ENCODE measurements around the gene DSTYK. TPM values are rescaled to one million over a fixed set of nuclear protein-coding genes. Genes with fewer than 3 reads are reported as not detected.

DSTYK gene
- total RNA-seq, 1 donor from 2014 or later: 8.1 TPM

DNA sequence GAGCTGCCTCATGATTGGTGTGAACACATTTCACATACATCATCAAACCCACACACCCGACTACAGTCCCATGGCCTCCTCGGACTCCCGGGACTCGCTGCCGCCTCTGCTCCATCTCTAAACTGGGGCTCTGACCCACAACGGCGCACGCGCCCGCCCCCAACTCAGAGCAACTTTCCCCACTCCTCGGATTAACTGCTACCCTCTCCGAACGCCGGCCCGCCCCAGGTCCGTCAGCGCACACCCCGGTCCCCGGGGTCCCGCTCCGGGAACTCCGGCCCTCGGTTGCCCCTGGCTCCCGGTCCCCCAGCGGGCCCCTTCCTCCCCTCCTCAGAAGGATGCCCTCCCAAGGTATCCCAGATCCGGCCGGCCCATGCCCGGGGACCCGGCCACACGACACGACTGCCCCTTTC, 740 bp downstream of the DSTYK start:
- H3K27ac ChIP-seq: peak overlapping the region; percentile 92
- no peaks in the 10 kb centered on the region for H3K9me3 ChIP-seq
- H3K36me3 ChIP-seq: no peaks in the 10 kb centered on the region
- H3K4me1 ChIP-seq: peaks cover 6 to 8% of the 10 kb centered on the region in 2 donors
- no peaks in the 10 kb centered on the region for H3K27me3 ChIP-seq
- TF ChIP-seq, protein P1, sequence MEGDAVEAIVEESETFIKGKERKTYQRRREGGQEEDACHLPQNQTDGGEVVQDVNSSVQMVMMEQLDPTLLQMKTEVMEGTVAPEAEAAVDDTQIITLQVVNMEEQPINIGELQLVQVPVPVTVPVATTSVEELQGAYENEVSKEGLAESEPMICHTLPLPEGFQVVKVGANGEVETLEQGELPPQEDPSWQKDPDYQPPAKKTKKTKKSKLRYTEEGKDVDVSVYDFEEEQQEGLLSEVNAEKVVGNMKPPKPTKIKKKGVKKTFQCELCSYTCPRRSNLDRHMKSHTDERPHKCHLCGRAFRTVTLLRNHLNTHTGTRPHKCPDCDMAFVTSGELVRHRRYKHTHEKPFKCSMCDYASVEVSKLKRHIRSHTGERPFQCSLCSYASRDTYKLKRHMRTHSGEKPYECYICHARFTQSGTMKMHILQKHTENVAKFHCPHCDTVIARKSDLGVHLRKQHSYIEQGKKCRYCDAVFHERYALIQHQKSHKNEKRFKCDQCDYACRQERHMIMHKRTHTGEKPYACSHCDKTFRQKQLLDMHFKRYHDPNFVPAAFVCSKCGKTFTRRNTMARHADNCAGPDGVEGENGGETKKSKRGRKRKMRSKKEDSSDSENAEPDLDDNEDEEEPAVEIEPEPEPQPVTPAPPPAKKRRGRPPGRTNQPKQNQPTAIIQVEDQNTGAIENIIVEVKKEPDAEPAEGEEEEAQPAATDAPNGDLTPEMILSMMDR (IDR thresholded peaks at IDR 0.05): no peak
- H3K4me3 ChIP-seq: peak overlapping the region; percentile 94 to 98
- intact Hi-C loops (cut with DNase I): loop anchor here (1.0 to 5.0 kb wide), 4 partner anchors 17 to 88 kb away; partner anchors contain the start of gene TMCC2
- DNase-seq (ENCODE audit: low spot score in 2 of 2): no peak

DNA sequence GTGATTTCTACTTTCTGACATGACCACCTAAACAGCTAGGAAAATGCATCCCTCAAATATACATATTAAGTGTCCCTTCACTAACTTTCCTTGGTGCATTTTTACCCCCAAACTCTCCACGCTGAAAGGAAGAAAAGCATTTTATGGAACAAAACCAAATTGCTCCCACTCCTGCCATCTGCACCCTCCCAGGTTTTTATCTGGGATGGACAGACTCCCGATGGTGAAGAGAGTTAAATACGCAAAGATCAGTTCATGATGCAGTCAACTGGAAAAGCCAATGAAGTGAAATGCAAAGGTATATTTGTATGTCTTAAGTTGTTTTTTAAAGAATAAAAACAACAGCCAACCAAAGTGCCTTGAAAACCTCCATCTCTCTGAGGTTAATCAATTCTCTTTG, 2.7 kb downstream of the DSTYK start:
- no peaks in the 10 kb centered on the region for H3K9me3 ChIP-seq
- H3K27me3 ChIP-seq: no peaks in the 10 kb centered on the region
- peaks cover 6 to 8% of the 10 kb centered on the region in 2 donors for H3K4me1 ChIP-seq
- TF ChIP-seq, protein P1 (IDR thresholded peaks at IDR 0.05): no peak
- no peak for DNase-seq (ENCODE audit: low spot score in 2 of 2)
- no peak overlapping the region for H3K27ac ChIP-seq
- no peaks in the 10 kb centered on the region for H3K36me3 ChIP-seq
- intact Hi-C loops (cut with DNase I): no loop called here
- no peak overlapping the region for H3K4me3 ChIP-seq

- peaks cover 3 to 5% of the 10 kb centered on the region in 2 donors for H3K4me1 ChIP-seq
- TF ChIP-seq, protein P1 (IDR thresholded peaks at IDR 0.05): no peak
- H3K27ac ChIP-seq: no peak overlapping the region
- no peak overlapping the region for H3K4me3 ChIP-seq
- intact Hi-C loops (cut with DNase I): no loop called here
- H3K9me3 ChIP-seq: no peaks in the 10 kb centered on the region
- no peak for DNase-seq (ENCODE audit: low spot score in 2 of 2)
- no peaks in the 10 kb centered on the region for H3K36me3 ChIP-seq
- H3K27me3 ChIP-seq: no peaks in the 10 kb centered on the region
Measured at GRCh38 chr1:205205055-205205454, 6.4 kb downstream of the DSTYK start.

DNA sequence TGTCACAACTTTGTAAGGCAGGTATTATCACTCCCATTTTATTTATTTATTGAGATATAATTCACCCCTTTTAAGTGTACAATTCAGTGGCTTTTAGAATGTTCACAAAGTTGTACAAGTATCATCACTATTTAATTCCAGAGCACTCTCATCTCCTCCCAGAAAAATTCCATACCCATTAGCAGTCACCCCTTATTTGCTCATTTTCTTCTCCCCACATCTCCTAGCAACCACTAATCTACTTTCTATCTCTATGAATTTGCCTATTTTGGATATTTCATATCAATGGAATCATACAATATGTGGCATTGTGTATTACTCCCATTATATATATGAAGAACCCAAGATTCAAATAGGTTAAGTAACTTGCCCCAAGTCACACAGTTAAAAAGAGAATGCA, 7.0 kb downstream of the DSTYK start:
- no peak overlapping the region for H3K4me3 ChIP-seq
- intact Hi-C loops (cut with DNase I): no loop called here
- H3K4me1 ChIP-seq: peaks cover 0 to under 1% of the 10 kb centered on the region in 2 donors
- no peaks in the 10 kb centered on the region for H3K36me3 ChIP-seq
- H3K9me3 ChIP-seq: no peaks in the 10 kb centered on the region
- DNase-seq (ENCODE audit: low spot score in 2 of 2): no peak
- H3K27ac ChIP-seq: no peak overlapping the region
- no peaks in the 10 kb centered on the region for H3K27me3 ChIP-seq
- TF ChIP-seq, protein P1 (IDR thresholded peaks at IDR 0.05): no peak

DNA sequence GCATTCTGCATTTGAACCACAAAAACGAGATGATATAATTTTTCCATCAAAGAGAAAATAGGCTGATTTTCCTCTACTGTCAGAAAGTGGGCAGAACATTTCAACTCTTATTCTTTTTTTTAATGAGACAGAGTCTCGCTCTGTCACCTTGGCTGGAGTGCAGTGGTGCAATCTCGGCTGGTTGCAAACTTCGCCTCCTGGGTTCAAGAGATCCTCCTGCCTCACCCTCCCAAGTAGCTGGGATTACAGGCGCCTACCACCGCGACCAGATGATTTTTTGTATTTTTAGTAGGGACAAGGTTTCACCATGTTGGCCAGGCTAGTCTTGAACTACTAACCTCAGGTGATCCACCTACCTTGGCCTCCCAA, 11.6 kb downstream of the DSTYK start:
- no peak overlapping the region for H3K4me3 ChIP-seq
- TF ChIP-seq, protein P1 (IDR thresholded peaks at IDR 0.05): no peak
- H3K36me3 ChIP-seq: no peaks in the 10 kb centered on the region
- no peak for DNase-seq (ENCODE audit: low spot score in 2 of 2)
- intact Hi-C loops (cut with DNase I): no loop called here
- H3K27ac ChIP-seq: no peak overlapping the region
- H3K9me3 ChIP-seq: no peaks in the 10 kb centered on the region
- no peaks in the 10 kb centered on the region for H3K27me3 ChIP-seq
- no peaks in the 10 kb centered on the region for H3K4me1 ChIP-seq
